Esophagus muscularis mucosa (tissue), 4 donors: Measurements from ENCODE around the gene ELP2. TPM values are rescaled to one million over a fixed set of nuclear protein-coding genes. Genes with fewer than 3 reads are reported as not detected.

Experiments used
- DNase-seq: peaks from one replicate; pipeline ENCODE4 v3.0.0-alpha.2; 2017; ENCODE audit errors: extremely low spot score
- H3K27ac ChIP-seq, 4 donors: fragments of 200-600 bp; sonication (generic); replicated peaks in 1 of 4; 1 replicate in 3 of 4; 2 replicates in 1 of 4; pipeline ENCODE4 v1.5.1; 2016 to 2019; ENCODE audit warnings: mild to moderate bottlenecking in 1 of 4
- H3K27me3 ChIP-seq, 4 donors: fragments of 200-600 bp; sonication (generic); one replicate each; pipeline versions ENCODE4 v1.5.1 to v1.6.0; 2016 to 2019
- H3K36me3 ChIP-seq, 4 donors: fragments of 200-600 bp; sonication (generic); one replicate each; pipeline ENCODE4 v1.5.1; 2016 to 2019
- H3K4me1 ChIP-seq, 4 donors: fragments of 200-600 bp; sonication (generic); one replicate each; pipeline ENCODE4 v1.5.1; 2016 to 2019
- H3K4me3 ChIP-seq, 4 donors: fragments of 200-600 bp; sonication (generic); 1 replicate in 2 of 4; 2 replicates in 2 of 4; pipeline ENCODE4 v1.5.1; 2016 to 2019; ENCODE audit warnings: mild to moderate bottlenecking in 4 of 4, moderate library complexity in 1 of 4
- H3K9me3 ChIP-seq, 4 donors: fragments of 200-600 bp; sonication (generic); 1 replicate in 3 of 4; 2 replicates in 1 of 4; pipeline ENCODE4 v1.5.1; 2016 to 2019
- CTCF ChIP-seq, 3 experiments: fragments of 200-600 bp in 2 of 3; fragments of 450-650 bp in 1 of 3; sonication (generic) in 2 of 3; IDR thresholded peaks; one replicate each; pipeline ENCODE4 v1.5.1; 2017 to 2019; ENCODE audit warnings: antibody characterized with exemption in 3 of 3, mild to moderate bottlenecking in 2 of 3, moderate library complexity in 1 of 3
- EP300 ChIP-seq: sonication (generic); formaldehyde crosslinking; IDR thresholded peaks from one replicate; pipeline ENCODE4 v1.6.1; 2017; ENCODE audit warnings: antibody characterized with exemption
- POLR2A ChIP-seq: fragments of 450-650 bp; IDR thresholded peaks from one replicate; pipeline ENCODE4 v1.6.1; 2017; ENCODE audit warnings: antibody characterized with exemption, moderate library complexity, mild to moderate bottlenecking, low read depth
- POLR2AphosphoS5 ChIP-seq, 2 donors: sonication (generic); formaldehyde crosslinking; IDR thresholded peaks; one replicate each; pipeline ENCODE4 v1.6.1; 2017; ENCODE audit warnings: antibody characterized with exemption in 2 of 2
- WGBS: methylation state at CpG from one replicate; pipeline ENCODE4 v1.1.5; 2018; 5-methylcytosine and 5-hydroxymethylcytosine counted together
- intact Hi-C: fragments of 100-400 bp; cut with DNase I; formaldehyde crosslinking; loops from one replicate; pipeline ENCODE4 v1.15.1; 2023
- total RNA-seq, 4 donors: library from RNA; depleted of rRNA; stranded (reverse); fragments of >200 nt; gene quantifications; one replicate each; pipeline versions ENCODE4 v1.1.0 to v1.2.1, GENCODE V29; 2016

ELP2 gene
- total RNA-seq, 4 donors from 2014 or later, result 43.4 to 63.1 (median 48.2) TPM

- no peak for TF ChIP-seq POLR2A
- no peak for TF ChIP-seq CTCF (IDR thresholded peaks at IDR 0.05)
- no peak for TF ChIP-seq EP300
- TF ChIP-seq POLR2AphosphoS5 (IDR thresholded peaks at IDR 0.05), result no peak
- intact Hi-C loops, result no loop called here
Observed at GRCh38 chr18:36152781-36153180, 23.1 kb downstream of the ELP2 start.

DNA sequence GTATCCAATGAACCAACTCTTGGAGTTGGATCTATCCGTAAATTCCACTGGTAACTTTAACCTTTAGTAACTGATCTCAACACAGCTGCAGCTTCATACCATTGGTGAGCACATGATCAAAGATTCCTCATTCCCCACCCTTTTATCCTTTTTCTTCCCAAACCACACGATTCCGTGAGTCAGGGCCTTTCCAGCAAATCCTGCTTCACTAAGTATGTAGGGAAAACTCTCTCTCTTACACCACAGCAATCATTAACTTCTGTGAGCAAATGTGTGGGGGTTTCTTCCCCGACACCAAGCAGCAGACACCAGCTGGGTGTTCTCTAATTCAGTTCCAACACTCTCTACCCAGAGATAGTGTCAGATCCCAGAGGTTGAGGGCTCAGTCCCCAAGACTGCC is 23.5 kb downstream of the ELP2 start:
- H3K27ac ChIP-seq, result no peak overlapping the region
- no peaks in the 10 kb centered on the region for H3K9me3 ChIP-seq
- H3K36me3 ChIP-seq, result peaks cover 29 to 98% (median 86%) of the 10 kb centered on the region in 4 donors
- no peak overlapping the region for H3K4me3 ChIP-seq
- intact Hi-C loops, result no loop called here
- no peak for DNase-seq
- H3K27me3 ChIP-seq, result no peaks in the 10 kb centered on the region
- TF ChIP-seq EP300 (no peak), CTCF (IDR thresholded peaks at IDR 0.05) (no peak), POLR2A (no peak), POLR2AphosphoS5 (IDR thresholded peaks at IDR 0.05) (no peak)
- 73% methylated on average over 4 of the region's 4 CpGs for WGBS
- H3K4me1 ChIP-seq, result peaks cover 0 to 11% (median 5%) of the 10 kb centered on the region in 4 donors

More at GRCh38 chr18:36152781-36153180, 23.1 kb downstream of the ELP2 start:
- Histone ChIP-seq H3K9me3 (no peaks in the 10 kb centered on the region), H3K4me3 (no peak overlapping the region), H3K27ac (no peak overlapping the region), H3K27me3 (no peaks in the 10 kb centered on the region), H3K4me1 (peaks cover 0 to 7% (median 3%) of the 10 kb centered on the region in 4 donors), H3K36me3 (peaks cover 33 to 98% (median 90%) of the 10 kb centered on the region in 4 donors)
- 94% methylated on average over 1 of the region's 1 CpG for WGBS
- no peak for DNase-seq

DNA sequence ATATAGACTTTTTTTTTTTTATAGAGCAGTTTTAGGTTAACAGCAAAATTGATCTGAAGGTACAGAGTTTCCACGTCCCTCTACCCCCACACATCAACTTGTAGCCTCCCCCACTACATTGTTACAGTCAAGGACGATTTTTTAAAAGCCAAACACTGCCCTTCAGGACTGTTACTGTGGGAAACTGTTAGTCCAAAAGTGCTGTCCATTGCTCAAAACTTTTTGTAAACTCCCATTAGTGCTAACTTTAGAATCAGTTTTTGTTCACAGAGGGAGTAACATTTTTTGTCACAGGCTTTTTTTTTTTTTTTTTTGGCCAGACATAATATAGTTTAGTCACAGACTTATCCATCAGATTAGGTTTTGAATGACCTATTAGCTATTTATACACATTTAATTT is 24.1 kb downstream of the ELP2 start:
- no peak overlapping the region for H3K27ac ChIP-seq
- DNase-seq, result no peak
- WGBS, result 72% methylated on average over 2 of the region's 2 CpGs
- H3K4me3 ChIP-seq, result no peak overlapping the region
- no peaks in the 10 kb centered on the region for H3K9me3 ChIP-seq
- peaks cover 29 to 98% (median 83%) of the 10 kb centered on the region in 4 donors for H3K36me3 ChIP-seq
- intact Hi-C loops, result no loop called here
- H3K27me3 ChIP-seq, result no peaks in the 10 kb centered on the region
- H3K4me1 ChIP-seq, result peaks cover 0 to 16% (median 9%) of the 10 kb centered on the region in 4 donors
- TF ChIP-seq CTCF (IDR thresholded peaks at IDR 0.05) (no peak), EP300 (no peak), POLR2AphosphoS5 (IDR thresholded peaks at IDR 0.05) (no peak), POLR2A (no peak)

DNA sequence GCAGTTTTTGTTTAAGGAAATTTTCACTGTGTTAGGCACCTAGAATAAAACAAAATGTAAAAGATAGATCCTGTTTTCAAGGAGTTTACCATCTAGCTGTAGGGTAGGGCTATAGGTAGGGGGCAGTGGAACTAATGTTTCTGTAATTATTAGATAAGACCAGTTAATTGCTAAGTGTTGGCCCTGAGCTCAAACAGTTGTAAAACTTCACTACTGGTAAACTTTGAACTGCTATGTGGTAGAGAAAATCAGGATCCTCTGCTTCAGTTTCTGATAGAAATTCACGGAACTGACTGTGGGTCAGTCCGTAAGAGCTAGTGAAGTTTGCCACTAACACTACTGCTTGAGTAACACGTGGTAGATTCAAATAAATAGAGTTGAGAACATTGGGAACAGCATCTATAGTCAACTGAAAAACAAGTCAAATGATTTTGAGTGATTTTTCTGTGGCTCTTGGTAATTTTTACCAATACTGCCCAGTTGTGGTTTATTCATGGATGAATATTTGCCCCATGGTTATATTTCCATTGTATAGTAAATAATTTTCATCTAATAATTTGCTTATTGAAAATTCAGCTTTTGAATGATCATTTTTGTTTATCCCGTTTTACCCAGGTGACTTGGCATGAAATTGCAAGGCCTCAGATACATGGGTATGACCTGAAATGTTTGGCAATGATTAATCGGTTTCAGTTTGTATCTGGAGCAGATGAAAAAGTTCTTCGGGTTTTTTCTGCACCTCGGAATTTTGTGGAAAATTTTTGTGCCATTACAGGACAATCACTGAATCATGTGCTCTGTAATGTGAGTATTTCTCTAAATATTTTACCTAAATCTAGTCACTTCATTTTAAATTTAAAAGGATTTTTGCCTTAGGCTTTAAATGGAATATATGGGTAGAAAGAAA is 26.4 kb downstream of the ELP2 start:
- Histone ChIP-seq H3K9me3 (no peaks in the 10 kb centered on the region), H3K36me3 (peaks cover 33 to 98% (median 84%) of the 10 kb centered on the region in 4 donors), H3K4me1 (peaks cover 0 to 16% (median 9%) of the 10 kb centered on the region in 4 donors), H3K27me3 (no peaks in the 10 kb centered on the region), H3K4me3 (no peak overlapping the region), H3K27ac (no peak overlapping the region)
- no peak for DNase-seq
- 96% methylated on average over 7 of the region's 7 CpGs for WGBS
- intact Hi-C loops, result no loop called here
- TF ChIP-seq POLR2AphosphoS5 (IDR thresholded peaks at IDR 0.05) (no peak), CTCF (IDR thresholded peaks at IDR 0.05) (no peak), POLR2A (no peak), EP300 (no peak)
